NCI-H510A (cell line): ENCODE results near the gene SIAE.

Experiments
- DNase-seq: peaks from one replicate; lab custom pipeline; 2025; lab: John Stamatoyannopoulos, UW

SIAE gene

DNA sequence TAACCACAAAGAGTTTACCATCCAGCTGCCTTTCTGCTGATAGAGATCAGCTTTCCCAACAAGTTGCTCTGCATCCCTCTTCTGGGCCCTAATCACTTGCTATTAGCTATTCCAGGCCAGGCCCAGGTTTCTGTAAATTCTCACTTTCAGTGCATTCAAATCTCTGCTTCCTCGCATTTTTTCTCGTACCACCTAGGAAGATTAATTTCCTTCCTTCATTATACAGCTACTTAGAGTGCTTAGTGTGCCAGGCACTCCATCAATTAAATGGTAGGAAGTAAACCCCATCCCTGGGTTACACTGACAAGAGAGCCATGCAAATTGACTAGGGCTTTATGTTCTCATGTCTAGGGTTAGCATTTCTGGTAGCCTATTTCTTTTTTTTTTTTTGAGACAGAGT lies 9.7 kb downstream of the SIAE start:
- DNase-seq: no peak

DNA sequence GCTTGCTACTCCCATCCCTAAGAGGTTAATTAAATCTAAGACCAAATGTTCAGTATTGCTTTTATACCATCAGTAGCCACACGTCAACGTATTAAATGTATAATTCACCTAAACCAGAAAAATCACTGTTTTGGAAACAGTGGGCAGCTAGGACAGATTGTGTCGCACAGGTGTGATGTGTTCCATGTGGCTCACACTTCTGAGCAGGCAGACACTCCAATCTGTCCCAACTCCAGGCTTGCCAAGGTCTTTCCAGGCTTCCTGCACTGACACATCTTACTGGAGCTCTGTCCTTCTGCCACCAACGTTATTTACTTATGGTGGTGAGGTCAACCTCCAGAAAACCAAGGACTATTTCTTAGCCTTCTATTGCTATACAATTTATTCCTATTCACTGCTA lies 11.4 kb downstream of the SIAE start:
- DNase-seq: no peak

DNA sequence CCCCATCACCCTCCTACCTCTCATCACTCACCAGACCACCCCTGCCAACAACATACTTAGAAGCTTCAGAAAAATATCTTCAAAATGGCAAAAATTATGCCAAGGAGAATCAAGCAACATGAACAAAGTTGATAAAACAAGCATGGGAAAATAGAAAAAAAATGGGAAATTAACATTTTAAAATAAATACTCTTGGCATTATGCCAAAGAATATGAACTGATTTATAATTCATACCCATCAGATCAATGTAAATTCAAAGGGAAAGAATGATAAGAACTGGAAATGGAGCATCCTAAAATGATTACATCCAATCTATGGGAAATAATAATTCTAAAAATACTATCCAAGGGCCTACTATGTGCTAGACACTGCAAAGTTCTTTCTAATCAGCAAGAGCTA lies 12.0 kb downstream of the SIAE start:
- DNase-seq: no peak

DNA sequence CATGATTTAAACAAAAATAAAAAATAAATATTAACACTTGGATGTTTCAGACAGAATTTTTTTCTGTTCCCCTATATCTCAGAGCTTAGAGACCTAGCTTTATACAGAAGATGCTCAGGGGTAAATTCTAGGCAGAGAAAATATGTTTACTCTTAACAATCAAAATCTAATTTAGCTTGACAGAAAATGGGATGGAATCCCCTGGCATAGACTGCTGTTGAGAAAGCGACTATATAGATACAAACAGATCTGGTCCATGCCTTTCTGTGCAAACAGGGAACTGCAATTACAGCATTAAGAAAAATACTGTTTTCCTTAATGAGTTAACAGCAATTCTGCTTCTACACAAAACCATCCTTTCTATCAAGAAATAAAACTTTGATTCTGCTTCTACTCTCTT lies 14.6 kb downstream of the SIAE start:
- no peak for DNase-seq

DNA sequence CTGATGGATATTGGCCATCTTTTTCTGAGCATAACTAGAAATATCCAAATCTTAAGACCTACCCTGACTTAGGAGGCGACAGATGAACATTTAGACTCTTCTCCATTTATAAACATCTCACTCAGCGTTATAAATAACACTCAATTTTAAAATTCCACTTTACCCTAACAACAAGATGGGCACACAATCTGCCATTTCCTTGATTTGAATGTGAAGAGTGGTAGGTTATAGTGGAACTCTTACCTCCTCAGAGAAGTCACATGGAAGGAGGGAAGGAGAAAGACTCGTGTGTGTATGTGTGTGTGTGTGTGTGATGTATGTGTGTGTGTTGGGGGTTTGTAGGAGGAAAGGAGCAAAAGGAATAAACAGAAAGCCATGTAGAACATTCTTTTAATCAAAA lies 15.0 kb downstream of the SIAE start:
- no peak for DNase-seq

DNA sequence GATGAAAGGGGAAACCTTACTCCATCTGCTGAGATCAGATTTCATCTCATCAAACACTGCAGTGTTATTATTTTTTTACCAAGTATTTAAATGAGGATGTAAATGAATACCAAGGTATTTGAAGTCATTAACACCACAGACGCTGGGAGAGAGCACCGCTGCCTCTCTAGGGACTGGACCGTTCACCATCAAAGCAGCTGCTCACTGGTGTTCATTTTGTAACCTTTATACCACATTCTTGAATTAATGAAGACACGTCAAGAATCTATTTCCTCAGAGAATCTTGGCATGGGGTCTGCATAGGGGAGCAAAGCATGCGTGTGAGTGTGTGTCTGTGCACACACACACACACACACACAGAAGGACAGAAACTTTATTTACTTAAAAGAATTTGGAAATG lies 15.6 kb downstream of the SIAE start:
- no peak for DNase-seq

DNA sequence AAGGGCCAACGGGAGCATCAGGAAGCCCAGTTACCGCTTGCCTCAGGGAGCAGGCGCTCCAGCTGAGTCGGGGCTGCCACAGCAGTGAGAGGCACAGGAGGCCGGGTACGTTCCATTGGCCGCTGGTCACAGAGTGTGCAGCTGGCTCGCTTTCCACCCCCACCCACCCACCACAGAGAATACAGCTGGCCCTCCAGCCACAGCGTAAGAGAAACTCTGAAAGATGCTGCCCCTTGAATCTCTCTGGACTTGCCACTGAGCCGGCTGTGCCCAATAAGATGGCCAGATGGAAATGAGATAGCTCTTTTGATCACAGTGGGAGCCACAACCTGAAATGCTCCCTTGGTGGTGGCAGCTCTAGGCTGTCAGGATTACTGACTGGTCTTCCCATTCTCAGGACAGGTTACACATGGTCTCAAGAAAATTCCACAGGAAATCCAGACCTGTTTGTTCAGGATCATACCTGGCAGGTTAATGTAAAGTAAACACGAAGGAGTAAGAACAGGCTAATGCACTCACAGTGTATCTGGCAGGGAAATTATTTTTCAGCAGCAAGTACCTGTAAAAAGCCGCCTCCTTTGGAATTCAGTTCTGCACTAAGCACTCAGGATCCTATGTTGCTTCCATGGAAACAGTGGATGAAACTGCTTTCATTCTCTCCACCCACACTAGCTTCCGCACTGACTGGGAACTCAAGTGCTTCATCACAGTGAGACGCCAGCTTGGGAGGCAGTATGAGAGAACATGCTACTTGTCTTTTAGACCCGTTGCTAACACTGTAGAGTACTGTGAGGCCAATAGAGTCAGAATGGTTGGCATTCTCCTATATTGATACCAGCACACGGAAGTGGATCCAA lies 16.5 kb downstream of the SIAE start:
- DNase-seq: peak; percentile 46

DNA sequence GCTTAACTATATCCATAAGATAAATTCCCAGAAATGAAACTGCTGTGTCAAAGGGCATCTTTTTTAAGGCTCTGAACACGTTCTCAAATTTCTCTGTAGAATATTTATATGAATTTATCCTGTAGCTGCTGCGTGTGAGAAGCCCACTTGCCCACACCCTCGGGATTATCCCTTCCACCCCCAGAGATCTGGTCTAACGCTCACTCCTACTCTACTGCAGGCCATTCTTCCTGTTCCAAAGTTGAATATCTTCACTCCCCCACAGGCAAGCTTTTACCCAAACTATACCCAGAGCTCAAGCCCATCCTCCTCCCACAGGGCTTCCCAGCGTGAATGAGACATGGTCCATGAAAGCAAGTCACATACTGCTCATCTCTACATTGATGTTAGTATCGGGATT lies 24.9 kb downstream of the SIAE start:
- no peak for DNase-seq

DNA sequence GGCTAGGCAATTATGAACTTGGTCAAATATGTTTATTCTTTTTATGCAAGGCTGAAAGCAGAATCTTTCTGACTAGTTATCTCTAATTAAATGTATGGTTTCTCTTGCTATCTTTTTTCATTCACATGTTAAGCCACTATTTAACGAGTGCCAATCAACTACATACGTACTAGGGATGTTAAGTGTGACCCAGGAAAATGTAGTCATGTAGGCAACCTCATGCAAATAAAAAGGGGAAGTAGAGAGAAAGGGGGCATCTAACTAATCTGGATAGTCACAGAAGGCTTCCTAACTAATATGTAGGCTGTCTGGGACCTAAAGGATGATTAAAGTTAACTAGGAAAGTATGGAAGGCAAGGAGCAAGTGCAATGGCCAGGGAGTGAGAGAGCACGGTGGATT lies 27.4 kb downstream of the SIAE start:
- DNase-seq: no peak

DNA sequence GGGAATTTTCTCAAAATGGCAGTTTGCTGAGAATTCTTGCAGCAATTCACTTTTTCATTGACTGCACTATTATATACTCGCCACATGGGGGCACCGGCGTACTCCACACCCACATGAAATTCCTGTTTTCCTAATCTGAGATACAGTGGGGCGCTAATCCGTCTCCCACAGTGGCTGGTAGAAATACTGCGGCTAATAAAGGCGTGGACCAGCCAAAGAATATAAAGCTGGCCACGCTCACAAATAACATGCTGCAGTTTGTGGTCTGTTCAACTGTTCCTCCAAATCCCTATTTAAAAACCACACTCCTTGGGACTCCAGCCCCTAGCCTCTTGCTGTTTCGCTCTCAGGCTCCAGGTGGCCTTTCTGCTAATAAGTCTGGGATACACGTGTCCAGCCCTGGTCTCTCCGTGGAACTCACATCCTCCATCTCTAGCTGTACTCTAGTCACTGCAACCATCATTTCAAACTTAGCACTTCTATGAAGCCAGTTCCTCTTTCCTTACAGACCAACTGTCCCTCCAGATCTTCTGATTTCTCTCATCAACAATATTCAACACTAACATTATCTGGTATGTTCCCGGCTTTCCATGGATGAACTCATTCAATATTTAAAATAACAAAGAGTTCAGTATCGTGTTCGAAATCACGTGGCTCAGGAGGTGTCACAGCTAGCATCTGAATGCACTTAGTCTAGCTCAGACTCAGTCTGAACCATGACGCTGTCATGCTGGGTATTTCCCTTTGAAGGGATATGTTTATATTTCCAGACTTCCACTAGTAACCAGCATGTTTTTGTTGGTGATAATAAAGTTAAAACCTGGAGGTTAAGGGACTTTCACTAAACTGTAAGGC lies 28.9 kb downstream of the SIAE start:
- DNase-seq: no peak

DNA sequence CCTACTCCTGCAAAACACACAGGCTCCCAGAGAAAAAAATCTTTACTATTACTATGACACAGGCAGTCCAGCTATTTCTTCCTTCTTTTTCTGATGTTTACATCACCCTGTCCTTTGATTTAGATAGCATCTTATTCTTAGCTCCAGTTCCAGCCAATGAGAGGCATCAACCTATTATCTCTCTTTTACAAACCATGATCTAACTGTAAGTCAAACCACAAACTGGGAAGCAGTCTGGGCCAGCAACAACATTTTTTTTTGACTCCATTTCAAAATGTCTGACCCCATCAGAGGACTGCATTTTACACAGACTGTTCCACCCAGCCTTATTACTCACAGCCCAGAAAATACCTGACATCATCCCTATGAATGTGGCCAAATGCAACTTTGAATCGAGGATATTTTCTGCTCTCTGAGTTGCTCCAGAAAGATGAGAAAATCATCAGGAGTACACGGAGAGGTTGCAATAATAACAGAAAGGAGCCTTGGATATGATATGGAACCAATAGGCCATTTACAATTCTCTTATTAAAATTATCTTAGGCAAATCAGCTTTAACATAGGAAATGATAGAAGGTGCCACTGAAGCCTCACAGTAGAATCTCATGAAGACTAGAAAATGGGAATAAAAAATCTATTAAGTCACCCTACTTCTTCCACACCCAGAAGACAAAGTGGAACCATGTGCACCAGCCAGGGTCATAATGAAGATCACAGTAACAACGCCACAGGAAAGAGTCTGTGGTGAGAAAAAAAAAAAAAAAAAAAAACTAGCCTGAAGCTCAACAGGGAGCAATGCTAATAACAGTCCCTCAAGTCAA lies 29.7 kb downstream of the SIAE start:
- DNase-seq: no peak

DNA sequence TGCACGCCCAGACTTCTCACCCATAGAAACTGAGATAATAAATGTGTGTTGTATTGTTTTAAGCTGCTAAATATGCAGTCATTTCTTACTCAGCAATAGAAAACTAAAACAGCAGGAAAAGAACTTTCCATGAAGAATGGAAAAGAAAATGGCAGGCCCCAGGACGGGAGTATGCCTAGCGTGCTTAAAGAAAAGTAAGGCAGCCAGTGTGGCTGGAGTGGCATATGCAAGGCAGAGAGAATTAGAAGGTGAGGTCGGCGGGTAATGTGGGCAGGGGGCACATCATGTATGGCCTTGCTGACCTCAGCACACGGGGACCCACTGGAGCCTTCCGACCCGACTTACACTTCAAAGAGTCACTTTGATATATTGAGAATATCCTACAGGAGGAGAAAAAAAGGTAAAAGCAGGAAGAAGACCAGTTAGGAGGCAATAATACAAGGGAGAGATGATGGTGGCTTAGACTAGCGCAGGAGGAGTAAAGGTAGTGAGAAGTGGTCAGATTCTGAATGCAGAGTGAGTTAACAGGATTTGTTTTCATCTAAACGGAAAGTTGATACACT lies 30.4 kb downstream of the SIAE start:
- no peak for DNase-seq

DNA sequence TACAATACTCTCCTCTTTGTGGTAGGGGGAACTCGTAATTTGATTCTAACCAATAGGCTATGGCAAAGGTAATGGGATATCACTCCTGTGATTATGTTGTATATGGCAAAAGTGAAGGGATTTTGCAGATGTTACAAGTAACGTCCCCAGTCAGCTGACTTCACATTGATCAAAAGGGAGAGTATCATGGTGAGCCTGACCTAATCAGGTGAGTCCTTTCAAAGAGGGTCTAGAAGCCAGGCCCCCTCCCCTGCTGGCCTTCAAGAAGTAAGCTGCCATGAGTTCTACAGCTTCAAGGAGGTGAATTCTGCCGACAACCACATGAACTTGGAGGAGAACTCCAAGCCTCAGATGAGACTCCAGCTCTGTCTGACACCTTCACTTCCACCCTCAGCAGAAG lies 30.9 kb downstream of the SIAE start:
- DNase-seq: no peak

DNA sequence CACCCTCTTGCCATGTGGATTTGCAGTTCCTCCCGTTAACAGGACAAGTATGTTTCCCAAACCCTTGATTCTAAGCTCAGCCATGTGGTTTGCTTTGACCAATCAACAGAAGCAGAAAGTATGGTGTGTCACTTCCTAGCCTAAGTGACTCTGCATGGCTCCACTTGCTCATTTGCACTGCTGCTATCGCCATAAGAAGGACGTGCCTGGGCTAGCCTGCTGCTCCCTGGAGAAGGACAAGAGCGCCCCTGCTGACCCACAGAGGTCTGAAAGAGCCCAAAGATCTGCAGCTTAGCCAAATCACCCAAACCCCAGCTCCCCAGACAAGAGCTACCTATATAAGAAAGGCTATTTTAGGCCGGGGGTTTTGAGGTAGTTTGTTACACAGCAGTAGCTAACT lies 32.9 kb downstream of the SIAE start:
- no peak for DNase-seq

DNA sequence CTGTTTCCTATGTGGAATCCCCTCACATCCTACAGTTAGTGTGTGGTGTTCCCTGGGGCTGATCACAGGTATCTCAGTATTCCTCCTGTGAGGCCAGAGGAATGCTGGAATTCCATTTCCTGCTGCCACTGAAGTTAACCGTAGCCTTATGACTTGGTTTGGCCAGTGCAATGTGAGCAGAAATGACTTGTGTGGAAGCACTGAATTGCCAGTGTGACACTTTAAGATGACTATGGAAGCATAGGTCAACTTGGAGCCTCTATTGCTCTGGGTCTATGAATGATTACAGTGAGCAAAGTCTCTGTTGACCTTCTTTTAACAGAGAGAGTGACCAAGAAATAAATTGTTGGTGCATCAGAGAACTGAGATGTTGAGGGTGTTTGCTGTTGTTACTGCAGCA lies 34.4 kb downstream of the SIAE start:
- DNase-seq: no peak

DNA sequence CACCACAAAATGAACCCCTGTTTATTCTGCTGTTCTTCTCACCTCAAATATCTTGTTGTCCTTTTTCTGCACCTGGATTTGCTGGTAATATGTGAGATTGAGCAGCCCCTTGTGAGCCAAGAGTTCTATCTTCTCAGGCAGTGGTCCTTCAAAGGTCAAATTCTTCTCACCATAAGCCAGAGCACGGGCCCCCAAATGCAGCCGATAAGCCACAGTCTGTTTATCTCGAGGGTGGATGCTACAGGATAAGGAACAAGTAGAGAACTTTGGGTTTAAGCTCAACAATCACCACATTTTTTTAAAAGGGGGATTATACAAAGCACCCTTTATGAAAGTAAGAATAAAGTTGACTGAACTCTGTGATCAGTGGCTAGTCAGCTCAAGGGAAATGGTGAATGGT lies 35.0 kb downstream of the SIAE start:
- DNase-seq: no peak

DNA sequence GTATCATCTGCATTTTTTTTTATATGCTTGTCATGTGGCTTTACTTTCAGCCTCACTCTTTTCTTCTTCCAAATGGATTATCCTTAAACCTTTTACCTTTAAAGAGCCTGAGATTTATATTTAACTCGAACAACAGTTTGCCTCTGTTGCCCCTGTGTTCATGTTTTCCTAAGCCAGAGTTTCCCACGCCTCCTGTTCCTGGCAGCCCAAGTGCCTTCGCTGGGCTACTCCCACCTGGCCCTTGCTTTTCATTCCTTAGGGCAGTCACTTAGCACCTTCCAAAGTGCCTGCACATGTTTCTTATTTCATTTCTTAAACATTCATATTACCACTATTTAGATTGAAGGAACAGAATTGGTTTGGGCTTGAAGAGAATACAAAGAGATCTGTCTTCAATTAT lies 37.6 kb downstream of the SIAE start:
- DNase-seq: no peak

DNA sequence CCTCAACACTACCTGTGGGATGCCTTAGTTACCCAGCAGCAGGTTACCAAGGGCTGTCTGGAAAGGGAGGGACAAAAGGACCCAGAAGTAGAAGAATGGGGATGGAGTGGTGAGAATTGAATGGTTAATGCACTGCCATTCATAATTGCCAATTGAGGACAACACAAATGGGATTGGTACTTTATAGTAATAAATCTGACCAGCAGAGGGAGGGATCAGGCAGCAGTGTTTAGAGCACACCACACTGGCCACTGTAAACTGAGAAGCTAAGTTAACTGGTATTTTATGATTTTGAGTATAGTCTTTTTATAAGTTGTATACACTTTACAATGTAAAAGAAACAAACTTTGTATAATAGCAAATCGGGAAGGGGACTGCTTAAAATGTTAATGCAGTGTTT lies 40.2 kb downstream of the SIAE start:
- DNase-seq: no peak

DNA sequence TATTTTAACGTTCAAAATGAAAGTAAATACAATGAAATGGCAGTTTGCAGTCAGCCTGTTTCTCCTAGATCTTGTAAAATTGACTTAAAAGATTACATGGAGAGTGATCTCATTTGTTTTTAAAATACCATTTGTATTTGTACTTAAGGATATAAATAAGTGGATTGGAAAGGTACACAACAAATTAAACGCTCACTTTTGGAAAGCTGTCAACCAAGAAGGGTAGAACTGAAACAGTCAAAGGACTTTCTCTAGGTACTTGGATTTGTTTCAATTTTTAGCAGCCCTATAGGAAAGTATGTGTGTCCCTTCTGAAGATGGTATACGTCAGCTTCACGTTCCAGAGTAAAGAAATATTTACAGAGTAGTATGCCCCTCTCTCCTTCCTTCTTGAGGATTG lies 43.6 kb downstream of the SIAE start:
- no peak for DNase-seq

DNA sequence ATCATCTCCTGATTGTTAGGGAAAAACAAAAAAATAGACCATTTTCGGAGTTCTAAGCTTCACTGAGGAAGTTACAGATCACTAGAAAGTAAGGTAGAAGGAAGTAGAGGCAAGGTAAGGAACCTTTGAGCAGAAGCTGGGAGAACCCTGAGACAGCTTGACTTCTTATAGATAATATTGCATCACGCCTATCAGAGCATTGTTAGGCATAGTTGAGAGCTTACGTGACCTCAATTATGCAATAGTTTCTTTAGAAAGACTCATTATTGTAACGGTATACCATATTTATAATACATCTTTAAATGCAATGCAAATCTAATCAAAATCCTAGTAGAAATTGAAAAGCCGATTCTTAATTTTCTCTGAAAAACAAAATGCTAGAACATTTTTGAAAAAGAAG lies 46.0 kb downstream of the SIAE start:
- DNase-seq: no peak

DNA sequence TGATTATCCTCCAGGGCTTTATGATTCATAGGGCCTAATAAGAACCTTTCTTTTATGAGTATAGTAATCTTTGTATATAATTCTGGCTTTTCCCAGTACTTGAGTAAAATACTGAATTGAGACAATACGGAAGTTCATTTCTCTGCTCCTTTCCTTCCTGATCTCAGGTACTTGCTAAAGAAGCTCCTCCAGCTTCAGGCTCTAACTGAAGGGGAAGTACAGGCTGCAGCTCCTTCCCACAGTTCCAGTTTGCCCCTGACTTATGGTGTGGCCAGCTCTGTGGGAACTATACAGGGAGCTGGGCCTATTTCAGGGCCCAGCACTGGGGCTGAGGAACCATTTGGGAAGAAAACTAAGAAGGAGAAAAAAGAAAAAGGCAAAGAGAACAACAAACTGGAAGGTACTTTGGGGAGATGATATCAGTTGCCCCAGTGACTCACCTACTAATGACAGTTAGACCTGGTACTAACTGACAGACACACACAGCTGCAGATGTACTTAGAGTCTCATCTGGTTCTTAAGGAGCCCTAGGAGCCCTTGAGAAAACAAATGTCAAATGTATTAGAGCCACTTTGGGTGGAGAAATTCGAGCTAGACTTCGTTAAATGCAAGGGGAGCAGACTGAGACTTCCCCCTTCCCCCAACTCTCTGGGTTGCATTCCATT lies 47.9 kb downstream of the SIAE start:
- DNase-seq: no peak
